HepG2 (cell line): Measurements from ENCODE around the gene PPP1R12A. TPM values are rescaled to one million over a fixed set of nuclear protein-coding genes. Genes with fewer than 3 reads are reported as not detected.
A peak's percentile ranks its signal among the peaks of the same experiment; 100 is the strongest.

Experiments used
- DMAP1 ChIP-seq: IDR thresholded peaks from 2 replicates; pipeline ENCODE4 v1.6.1; 2016
- HOXA5 ChIP-seq: sonication (generic); formaldehyde crosslinking; IDR thresholded peaks from 2 replicates; pipeline ENCODE4 v1.4.0; 2020; ENCODE audit warnings: missing genetic modification reagents
- KLF15 ChIP-seq: sonication (generic); formaldehyde crosslinking; IDR thresholded peaks from 2 replicates; pipeline ENCODE4 v1.8.1; 2023; ENCODE audit warnings: borderline replicate concordance, mild to moderate bottlenecking, inconsistent platforms, missing genetic modification reagents, mixed read lengths
- MAF1 ChIP-seq: sonication (generic); formaldehyde crosslinking; IDR thresholded peaks from 2 replicates; pipeline ENCODE4 v1.5.0; 2020; ENCODE audit warnings: missing genetic modification reagents, borderline replicate concordance
- MXD4 ChIP-seq: IDR thresholded peaks from 2 replicates; pipeline ENCODE4 v1.6.1; 2016; ENCODE audit warnings: mild to moderate bottlenecking, missing biosample characterization, missing genetic modification reagents
- SPEN ChIP-seq: sonication (generic); formaldehyde crosslinking; IDR thresholded peaks from 2 replicates; pipeline ENCODE4 v1.5.1; 2020; ENCODE audit warnings: low read depth, mild to moderate bottlenecking, missing genetic modification reagents
- SRSF1 ChIP-seq: fragments of 200-400 bp; formaldehyde crosslinking; optimal IDR thresholded peaks from 2 replicates; pipeline ENCODE3; 2017; ENCODE audit warnings: mild to moderate bottlenecking, low read depth, low read length, moderate library complexity
- ZBTB4 ChIP-seq: sonication (generic); formaldehyde crosslinking; IDR thresholded peaks from 2 replicates; pipeline ENCODE4 v1.4.0; 2020; ENCODE audit warnings: missing genetic modification reagents, mild to moderate bottlenecking, borderline replicate concordance
- ZBTB43 ChIP-seq: sonication (generic); formaldehyde crosslinking; conservative IDR thresholded peaks from 2 replicates; pipeline ENCODE4 v1.4.0; 2020; ENCODE audit warnings: missing genetic modification reagents
- ZBTB7B ChIP-seq: sonication (generic); formaldehyde crosslinking; IDR thresholded peaks from 2 replicates; pipeline ENCODE4 v1.4.0; 2020; ENCODE audit warnings: missing genetic modification reagents
- ZFYVE20 ChIP-seq: sonication (generic); formaldehyde crosslinking; IDR thresholded peaks from 2 replicates; pipeline ENCODE4 v1.8.0; 2023; ENCODE audit warnings: low read depth, mild to moderate bottlenecking, moderate library complexity, missing genetic modification reagents, borderline replicate concordance
- ZNF235 ChIP-seq: sonication (generic); formaldehyde crosslinking; IDR thresholded peaks from 2 replicates; pipeline ENCODE4 v1.8.1; 2023; ENCODE audit warnings: mild to moderate bottlenecking, missing genetic modification reagents, borderline replicate concordance
- ZNF746 ChIP-seq: sonication (generic); formaldehyde crosslinking; IDR thresholded peaks from 2 replicates; pipeline ENCODE4 v1.8.0; 2022; ENCODE audit warnings: mild to moderate bottlenecking, missing genetic modification reagents
- ZNF747 ChIP-seq: sonication (generic); formaldehyde crosslinking; IDR thresholded peaks from 2 replicates; pipeline ENCODE4 v1.8.1; 2023; ENCODE audit warnings: missing genetic modification reagents, mild to moderate bottlenecking, borderline replicate concordance
- ZNF784 ChIP-seq: sonication (generic); formaldehyde crosslinking; IDR thresholded peaks from 2 replicates; pipeline ENCODE4 v1.5.1; 2020; ENCODE audit warnings: missing genetic modification reagents, mild to moderate bottlenecking, borderline replicate concordance
- ZSCAN29 ChIP-seq: sonication (generic); formaldehyde crosslinking; conservative IDR thresholded peaks from 2 replicates; pipeline ENCODE4 v1.4.0; 2020; ENCODE audit warnings: mild to moderate bottlenecking, missing genetic modification reagents
- polyA plus RNA-seq, 8 experiments: library from polyadenylated mRNA; depleted of rRNA in 3 of 8; stranded (reverse) in 7 of 8; unstranded in 1 of 8; fragments of >200 nt; fragmentation: Illumina TruSeq in 4 of 8; extraction: Trizol in 4 of 8; gene quantifications; 2 replicates each; pipeline versions ENCODE4 v1.2.1 to v1.2.3, GENCODE V29; 2011 to 2016; ENCODE audit warnings: low read depth in 4 of 8, missing spikeins in 1 of 8, mixed read lengths in 1 of 8; ENCODE audit not compliant: insufficient read depth in 1 of 8
- total RNA-seq, 5 experiments: library from RNA; depleted of rRNA; stranded (reverse); fragments of >200 nt; fragmentation: Illumina TruSeq; extraction: Trizol; gene quantifications; 2 replicates each; pipeline ENCODE4 v1.2.3, GENCODE V29; 2016; ENCODE audit warnings: low read depth in 1 of 5
- TF ChIP-seq, protein P1 (sequence below): sonication (generic); formaldehyde crosslinking; IDR thresholded peaks from 2 replicates; pipeline ENCODE4 v1.5.0; 2020; ENCODE audit warnings: missing genetic modification reagents, mild to moderate bottlenecking, borderline replicate concordance
- TF ChIP-seq, protein P2 (sequence below): sonication (generic); formaldehyde crosslinking; IDR thresholded peaks from 2 replicates; pipeline ENCODE4 v1.8.0; 2022; ENCODE audit warnings: missing genetic modification reagents, mild to moderate bottlenecking, moderate library complexity, borderline replicate concordance
- TF ChIP-seq, protein P3 (sequence below): IDR thresholded peaks from 2 replicates; pipeline ENCODE4 v1.6.1; 2016; ENCODE audit warnings: low read depth, borderline replicate concordance

PPP1R12A gene
- total and polyA plus RNA-seq, 2 of the 13 experiments (the other 11 are each of a cell fraction or from before 2014, with no cell fraction given) = 23.8 to 50.0 TPM

GRCh38 chr12:79934281-79935020 is 446 bp downstream of the PPP1R12A start (continued):
- no peak for TF ChIP-seq ZSCAN29
- no peak; the same call in 1 of the 2 replicates for TF ChIP-seq ZNF746 (CRISPR knock-in tag)
- TF ChIP-seq HOXA5 (CRISPR knock-in tag) = no peak; the same call in 1 of the 2 replicates
- peak; percentile 40; the same call in 1 of the 2 replicates for TF ChIP-seq DMAP1 (CRISPR knock-in tag)
- 0 out of 2 replicates have a peak, but pooled peaks have one; percentile 35 for TF ChIP-seq ZNF747
- peak; percentile 21; the same call in 1 of the 2 replicates for TF ChIP-seq ZBTB7B
- TF ChIP-seq ZNF784 = peak; percentile 23
- TF ChIP-seq KLF15 (CRISPR knock-in tag) = 0 out of 2 replicates have a peak, but pooled peaks have one; percentile 54
- TF ChIP-seq MAF1 (CRISPR knock-in tag) = peak; percentile 22; the same call in 1 of the 2 replicates
- peak; percentile 59; the same call in 1 of the 2 replicates for TF ChIP-seq ZNF235 (CRISPR knock-in tag)
- TF ChIP-seq, protein P1, sequence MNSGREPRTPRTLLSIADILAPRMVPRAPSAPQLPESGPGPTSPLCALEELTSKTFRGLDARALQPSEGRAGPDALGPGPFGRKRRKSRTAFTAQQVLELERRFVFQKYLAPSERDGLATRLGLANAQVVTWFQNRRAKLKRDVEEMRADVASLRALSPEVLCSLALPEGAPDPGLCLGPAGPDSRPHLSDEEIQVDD (CRISPR knock-in tag) = no peak; the same call in 1 of the 2 replicates
- peak; percentile 19 for TF ChIP-seq SRSF1
- 0 out of 2 replicates have a peak, but pooled peaks have one; percentile 5 for TF ChIP-seq SPEN (CRISPR knock-in tag)
- TF ChIP-seq MXD4 (CRISPR knock-in tag) = peak; percentile 42; the same call in 1 of the 2 replicates
- TF ChIP-seq ZBTB4 (CRISPR knock-in tag) = peak; percentile 5; the same call in 1 of the 2 replicates
- TF ChIP-seq, protein P2, sequence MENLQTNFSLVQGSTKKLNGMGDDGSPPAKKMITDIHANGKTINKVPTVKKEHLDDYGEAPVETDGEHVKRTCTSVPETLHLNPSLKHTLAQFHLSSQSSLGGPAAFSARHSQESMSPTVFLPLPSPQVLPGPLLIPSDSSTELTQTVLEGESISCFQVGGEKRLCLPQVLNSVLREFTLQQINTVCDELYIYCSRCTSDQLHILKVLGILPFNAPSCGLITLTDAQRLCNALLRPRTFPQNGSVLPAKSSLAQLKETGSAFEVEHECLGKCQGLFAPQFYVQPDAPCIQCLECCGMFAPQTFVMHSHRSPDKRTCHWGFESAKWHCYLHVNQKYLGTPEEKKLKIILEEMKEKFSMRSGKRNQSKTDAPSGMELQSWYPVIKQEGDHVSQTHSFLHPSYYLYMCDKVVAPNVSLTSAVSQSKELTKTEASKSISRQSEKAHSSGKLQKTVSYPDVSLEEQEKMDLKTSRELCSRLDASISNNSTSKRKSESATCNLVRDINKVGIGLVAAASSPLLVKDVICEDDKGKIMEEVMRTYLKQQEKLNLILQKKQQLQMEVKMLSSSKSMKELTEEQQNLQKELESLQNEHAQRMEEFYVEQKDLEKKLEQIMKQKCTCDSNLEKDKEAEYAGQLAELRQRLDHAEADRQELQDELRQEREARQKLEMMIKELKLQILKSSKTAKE (CRISPR knock-in tag) = peak; percentile 38; the same call in 1 of the 2 replicates
- TF ChIP-seq ZFYVE20 = no peak
- TF ChIP-seq, protein P3, sequence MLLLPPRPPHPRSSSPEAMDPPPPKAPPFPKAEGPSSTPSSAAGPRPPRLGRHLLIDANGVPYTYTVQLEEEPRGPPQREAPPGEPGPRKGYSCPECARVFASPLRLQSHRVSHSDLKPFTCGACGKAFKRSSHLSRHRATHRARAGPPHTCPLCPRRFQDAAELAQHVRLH (CRISPR knock-in tag) = 0 out of 2 replicates have a peak, but pooled peaks have one; percentile 14
- peak; percentile 28; the same call in 1 of the 2 replicates for TF ChIP-seq ZBTB43
